Endothelial cell of umbilical vein (primary cell): ENCODE results near the gene SRRD. TPM values are rescaled to one million over a fixed set of nuclear protein-coding genes. Genes with fewer than 3 reads are reported as not detected.

Experiments used
- BruUV-seq: library from RNA; stranded (reverse); fragments of 400-500 nt; replicated peaks from 2 replicates; lab custom pipeline; 2021; lab: Mats Ljungman, UMichigan
- CTCF ChIA-PET: fragments of 300-600, 350-600 bp; sonication (Branson Sonifier 250); formaldehyde crosslinking; loops from one replicate; lab custom pipeline; 2021; ENCODE audit warnings: antibody characterized with exemption, inconsistent platforms; lab: Charles Lee
- POLR2A ChIA-PET: fragments of 300-600, 350-600 bp; sonication (Branson Sonifier 250); formaldehyde crosslinking; loops from one replicate; lab custom pipeline; 2021; ENCODE audit warnings: antibody characterized with exemption, inconsistent platforms; lab: Charles Lee
- DNase-seq: peaks from one replicate; pipeline ENCODE4 v3.0.0-alpha.2; 2011; ENCODE audit warnings: low read depth, low spot score
- FAIRE-seq: peaks from 2 replicates; lab custom pipeline; 2011; peaks lifted over from hg19 to GRCh38; lab: Jason Lieb, UNC
- H2AFZ ChIP-seq: 2 replicates; pipeline ENCODE4 v1.6.0; 2012; ENCODE audit warnings: low read depth, low read length, control low read depth, inconsistent platforms
- H3K27ac ChIP-seq: 2 replicates; pipeline ENCODE4 v1.5.1; 2011; ENCODE audit warnings: low read depth, mild to moderate bottlenecking, control low read depth, low read length, moderate library complexity; ENCODE audit not compliant: insufficient read depth
- H3K27me3 ChIP-seq, 2 experiments: 2 replicates each; pipeline versions ENCODE4 v1.6.0 to v1.6.1; 2011; ENCODE audit warnings: low read length in 2 of 2, mixed read lengths in 1 of 2; ENCODE audit not compliant: control insufficient read depth in 2 of 2, insufficient read depth in 2 of 2
- H3K36me3 ChIP-seq, 2 experiments: 2 replicates in 1 of 2; 3 replicates in 1 of 2; pipeline ENCODE4 v1.5.1; 2011; ENCODE audit warnings: low read length in 2 of 2, mild to moderate bottlenecking in 1 of 2, moderate library complexity in 1 of 2; ENCODE audit not compliant: control insufficient read depth in 2 of 2, insufficient read depth in 2 of 2; ENCODE audit errors: extremely low read depth in 1 of 2
- H3K4me1 ChIP-seq: 3 replicates; pipeline ENCODE4 v1.5.1; 2011; ENCODE audit warnings: mild to moderate bottlenecking, low read length; ENCODE audit not compliant: control insufficient read depth, insufficient read depth; ENCODE audit errors: extremely low read depth
- H3K4me2 ChIP-seq: 2 replicates; pipeline ENCODE4 v1.6.1; 2011; ENCODE audit warnings: low read length, control low read depth, mixed read lengths; ENCODE audit not compliant: insufficient read depth
- H3K4me3 ChIP-seq, 3 experiments: fragments of 200-600 bp in 1 of 3; sonication (generic), shearing (Covaris generic) in 1 of 3; replicated peaks in 1 of 3; 2 replicates each; pipeline ENCODE4 v1.5.1; 2011 to 2016; ENCODE audit warnings: control low read depth in 3 of 3, low read length in 3 of 3, mild to moderate bottlenecking in 2 of 3, inconsistent platforms in 1 of 3, low read depth in 1 of 3, moderate library complexity in 1 of 3; ENCODE audit not compliant: insufficient read depth in 1 of 3
- H3K79me2 ChIP-seq: 2 replicates; pipeline ENCODE4 v1.6.0; 2012; ENCODE audit warnings: low read length, inconsistent platforms; ENCODE audit not compliant: control insufficient read depth, insufficient read depth
- H3K9ac ChIP-seq: replicated peaks from 2 replicates; pipeline ENCODE3; 2011; ENCODE audit warnings: low read length, control low read depth; ENCODE audit not compliant: insufficient read depth; ENCODE audit errors: extremely low read depth
- H3K9me1 ChIP-seq: replicated peaks from 3 replicates; pipeline ENCODE4 v1.6.0; 2011; ENCODE audit warnings: mild to moderate bottlenecking, low read length; ENCODE audit not compliant: control insufficient read depth, insufficient read depth; ENCODE audit errors: extremely low read depth
- H3K9me3 ChIP-seq: replicated peaks from 2 replicates; pipeline ENCODE4 v1.5.1; 2012; ENCODE audit warnings: low read length, inconsistent platforms; ENCODE audit not compliant: control insufficient read depth, insufficient read depth
- H4K20me1 ChIP-seq: replicated peaks from 2 replicates; pipeline ENCODE3; 2011; ENCODE audit warnings: mild to moderate bottlenecking, low read length; ENCODE audit not compliant: control insufficient read depth, insufficient read depth; ENCODE audit errors: extremely low read depth
- CTCF ChIP-seq, 2 donors: IDR thresholded peaks; 1 replicate in 1 of 2; 2 replicates in 1 of 2; pipeline ENCODE4 v1.5.1; 2011; ENCODE audit warnings: low read length in 2 of 2, mild to moderate bottlenecking in 2 of 2, moderate library complexity in 2 of 2, control low read depth in 1 of 2, inconsistent platforms in 1 of 2, low read depth in 1 of 2; ENCODE audit not compliant: insufficient read depth in 1 of 2; ENCODE audit errors: extremely low read depth in 1 of 2
- EZH2 ChIP-seq: IDR thresholded peaks from 2 replicates; pipeline ENCODE4 v1.6.1; 2012; ENCODE audit warnings: borderline replicate concordance, low read depth, mild to moderate bottlenecking, moderate library complexity, low read length, inconsistent platforms; ENCODE audit not compliant: severe bottlenecking
- FOS ChIP-seq: IDR thresholded peaks from 2 replicates; pipeline ENCODE4 v1.6.1; 2011; ENCODE audit warnings: mild to moderate bottlenecking, low read length, moderate library complexity, borderline replicate concordance; ENCODE audit not compliant: insufficient read depth
- GATA2 ChIP-seq: IDR thresholded peaks from 2 replicates; pipeline ENCODE4 v1.7.0; 2011; ENCODE audit warnings: low read depth, mild to moderate bottlenecking, moderate library complexity, mixed read lengths, low read length; ENCODE audit not compliant: insufficient read length, insufficient read depth
- JUN ChIP-seq: IDR thresholded peaks from 2 replicates; pipeline ENCODE4 v1.6.1; 2011; ENCODE audit warnings: borderline replicate concordance, low read depth; ENCODE audit not compliant: insufficient read length, insufficient read depth
- MAX ChIP-seq: IDR thresholded peaks from 2 replicates; pipeline ENCODE4 v1.6.1; 2011; ENCODE audit not compliant: insufficient read depth, insufficient read length
- MYC ChIP-seq: IDR thresholded peaks from one replicate; pipeline ENCODE4 v1.6.1; 2011; ENCODE audit warnings: mild to moderate bottlenecking, low read depth, low read length
- POLR2A ChIP-seq: IDR thresholded peaks from 2 replicates; pipeline ENCODE4 v1.6.1; 2012; ENCODE audit warnings: low read depth, mild to moderate bottlenecking, control low read depth, low read length
- POLR2AphosphoS5 ChIP-seq: IDR thresholded peaks from 2 replicates; pipeline ENCODE4 v1.6.1; 2012; ENCODE audit warnings: low read depth, mild to moderate bottlenecking, control low read depth, low read length, moderate library complexity; ENCODE audit not compliant: insufficient read depth
- dilution Hi-C: fragments of 300-500 bp; cut with MboI; formaldehyde crosslinking; loops from one replicate; pipeline ENCODE4 v1.15.0; 2019; ENCODE audit warnings: low sequenced_read_pairs; ENCODE audit not compliant: extremely low pct_ligation_motif_present
- intact Hi-C: fragments of 100-400 bp; cut with micrococcal nuclease; formaldehyde crosslinking; loops from one replicate; pipeline ENCODE4 v1.10.0; 2022
- polyA plus RNA-seq, 4 experiments: library from polyadenylated mRNA; depleted of rRNA in 3 of 4; stranded (reverse) in 3 of 4; unstranded in 1 of 4; fragments of >200 nt; gene quantifications; 2 replicates each; pipeline versions ENCODE4 v1.2.1 to v1.2.3, GENCODE V29; 2011 to 2012; ENCODE audit warnings: missing spikeins in 1 of 4
- total RNA-seq: library from RNA; stranded (reverse); gene quantifications from 2 replicates; pipeline ENCODE4 v1.2.3, GENCODE V29; 2021

SRRD gene
- total and polyA plus RNA-seq, 2 donors (not counting 3 experiments of a cell fraction or from before 2014, with no cell fraction given): 23.4 to 24.2 TPM

- Histone ChIP-seq H3K27ac (no peak overlapping the region), H3K4me2 (no peak overlapping the region), H3K9me3 (no peaks in the 10 kb centered on the region), H3K36me3 (no peaks in the 10 kb centered on the region), H3K9me1 (no peaks in the 10 kb centered on the region), H4K20me1 (no peaks in the 10 kb centered on the region), H2AFZ (no peak overlapping the region), H3K4me3 (no peak overlapping the region), H3K9ac (no peak overlapping the region), H3K79me2 (no peaks in the 10 kb centered on the region), H3K27me3 (no peaks in the 10 kb centered on the region), H3K4me1 (peaks cover 8% of the 10 kb centered on the region)
- dilution Hi-C loops (no loop called here), intact Hi-C loops (no loop called here)
- no peak for FAIRE-seq
- POLR2A ChIA-PET: no interaction called here
- no TSS peak for BruUV-seq
- DNase-seq: no peak
- CTCF ChIA-PET: interaction anchor here (0.6 kb wide), 1 partner anchor 16 kb away, joined by 3 read pairs; no protein-coding TSS in a partner anchor
- TF ChIP-seq POLR2AphosphoS5: no peak
- TF ChIP-seq EZH2: no peak
- no peak for TF ChIP-seq MAX
- TF ChIP-seq POLR2A: no peak
- no peak for TF ChIP-seq MYC
- TF ChIP-seq JUN: no peak
- TF ChIP-seq CTCF (IDR thresholded peaks at IDR 0.05; ENCODE audit: extremely low read depth in 1 of 2, insufficient read depth in 1 of 2, low read depth in 1 of 2, low read length in 2 of 2): no peak
- TF ChIP-seq GATA2: no peak
- TF ChIP-seq FOS: no peak
Measured at GRCh38 chr22:26517429-26517828, 33.8 kb downstream of the SRRD start.
